HCT116 (cell line): ENCODE data around the gene CCDC107. TPM values are rescaled to one million over a fixed set of nuclear protein-coding genes. Genes with fewer than 3 reads are reported as not detected.

ENCODE experiments used
- ATAC-seq: fragments of 200-7000 bp; cut with Tn5 transposase; 2 replicates; pipeline ENCODE4 v1.9.1; 2020; ENCODE audit warnings: mild to moderate bottlenecking, moderate library complexity
- BruUV-seq: library from RNA; stranded (reverse); fragments of 400-500 nt; replicated peaks from 2 replicates; lab custom pipeline; 2021; lab: Mats Ljungman, UMichigan
- CTCF ChIA-PET: fragments of 300-600 bp; sonication (Branson Sonifier 250); formaldehyde crosslinking; loops from one replicate; lab custom pipeline; 2021; ENCODE audit warnings: antibody characterized with exemption; lab: Charles Lee
- POLR2A ChIA-PET: fragments of 300-600, 350-600 bp; sonication (Branson Sonifier 250); formaldehyde crosslinking; loops from one replicate; lab custom pipeline; 2021; ENCODE audit warnings: antibody characterized with exemption; lab: Charles Lee
- RAD21 ChIA-PET, 2 experiments: fragments of 300-600 bp; sonication (Branson Sonifier 250); formaldehyde crosslinking; loops; one replicate each; lab custom pipeline; 2023; ENCODE audit warnings: low total read pairs in 2 of 2; ENCODE audit not compliant: uncharacterized antibody in 2 of 2, unreplicated experiment in 2 of 2, low non-redundant PET in 1 of 2; lab: Charles Lee
- DNase-seq: peaks from one replicate; pipeline ENCODE4 v3.0.0-alpha.2; 2010; ENCODE audit warnings: low read depth, low spot score
- H2AFZ ChIP-seq: fragments of 200-600 bp; shearing (Covaris generic), sonication (generic); 2 replicates; pipeline ENCODE4 v1.6.1; 2017; ENCODE audit warnings: low read depth, mixed run types, mixed read lengths, antibody characterized with exemption, low read length; ENCODE audit not compliant: poor library complexity, severe bottlenecking
- H3K27ac ChIP-seq: 2 replicates; pipeline ENCODE4 v1.5.1; 2012; ENCODE audit warnings: low read depth, low read length
- H3K27me3 ChIP-seq: fragments of 200-600 bp; sonication (generic); 2 replicates; pipeline ENCODE4 v1.6.1; 2016; ENCODE audit warnings: mixed run types, low read length, mixed read lengths; ENCODE audit not compliant: insufficient read depth
- H3K36me3 ChIP-seq, 2 experiments: fragments of 200-500 bp in 1 of 2; fragments of 200-600 bp in 1 of 2; sonication (Bioruptor generic) in 1 of 2; sonication (generic) in 1 of 2; 2 replicates each; pipeline versions ENCODE4 v1.5.1 to v1.6.1; 2014 to 2016; ENCODE audit warnings: low read length in 2 of 2, inconsistent platforms in 1 of 2, mixed read lengths in 1 of 2, mixed run types in 1 of 2; ENCODE audit not compliant: insufficient read depth in 2 of 2, control insufficient read depth in 1 of 2
- H3K4me1 ChIP-seq, 2 experiments: fragments of 200-600 bp in 1 of 2; sonication (generic) in 1 of 2; 2 replicates each; pipeline versions ENCODE4 v1.5.1 to v1.6.1; 2012 to 2017; ENCODE audit warnings: low read length in 2 of 2, inconsistent platforms in 1 of 2, mild to moderate bottlenecking in 1 of 2, mixed read lengths in 1 of 2, mixed run types in 1 of 2, moderate library complexity in 1 of 2; ENCODE audit not compliant: insufficient read depth in 2 of 2, control insufficient read depth in 1 of 2
- H3K4me2 ChIP-seq: fragments of 200-600 bp; sonication (generic); 2 replicates; pipeline ENCODE4 v1.6.1; 2017; ENCODE audit warnings: mixed run types, low read length, mixed read lengths
- H3K4me3 ChIP-seq, 2 experiments: fragments of 200-600 bp in 1 of 2; sonication (generic) in 1 of 2; replicated peaks in 1 of 2; 2 replicates each; pipeline ENCODE4 v1.5.1; 2011 to 2016; ENCODE audit warnings: low read length in 2 of 2, control low read depth in 1 of 2, low read depth in 1 of 2, mild to moderate bottlenecking in 1 of 2, mixed read lengths in 1 of 2, mixed run types in 1 of 2
- H3K79me2 ChIP-seq: fragments of 200-600 bp; sonication (generic); 2 replicates; pipeline ENCODE4 v1.6.1; 2017; ENCODE audit warnings: mild to moderate bottlenecking, mixed run types, low read length, moderate library complexity, mixed read lengths; ENCODE audit not compliant: insufficient read depth
- H3K9ac ChIP-seq: fragments of 200-600 bp; sonication (generic); 2 replicates; pipeline ENCODE4 v1.6.1; 2016; ENCODE audit warnings: low read length, mixed read lengths
- H3K9me2 ChIP-seq: fragments of 200-600 bp; sonication (generic), shearing (Covaris generic); 2 replicates; pipeline ENCODE4 v1.6.1; 2017; ENCODE audit warnings: mixed run types, mild to moderate bottlenecking, moderate library complexity; ENCODE audit not compliant: insufficient read depth
- H3K9me3 ChIP-seq, 2 experiments: fragments of 200-500 bp in 1 of 2; fragments of 200-600 bp in 1 of 2; sonication (Bioruptor generic) in 1 of 2; sonication (generic) in 1 of 2; 2 replicates each; pipeline ENCODE4 v1.6.1; 2014 to 2017; ENCODE audit warnings: low read length in 2 of 2, mixed read lengths in 2 of 2, inconsistent platforms in 1 of 2, low read depth in 1 of 2, mild to moderate bottlenecking in 1 of 2, mixed run types in 1 of 2, moderate library complexity in 1 of 2; ENCODE audit not compliant: control insufficient read depth in 1 of 2, insufficient read depth in 1 of 2
- H4K20me1 ChIP-seq: fragments of 200-600 bp; sonication (generic), shearing (Covaris generic); 2 replicates; pipeline ENCODE4 v1.6.1; 2017; ENCODE audit warnings: mixed run types, mild to moderate bottlenecking, moderate library complexity; ENCODE audit not compliant: insufficient read depth
- ATF3 ChIP-seq: IDR thresholded peaks from 2 replicates; pipeline ENCODE4 v1.6.1; 2012
- CBX3 ChIP-seq: IDR thresholded peaks from 2 replicates; pipeline ENCODE4 v1.6.1; 2012; ENCODE audit warnings: low read depth
- CEBPB ChIP-seq: IDR thresholded peaks from 2 replicates; pipeline ENCODE4 v1.6.1; 2012; ENCODE audit warnings: low read depth
- CTCF ChIP-seq, 3 experiments: fragments of 200-600 bp in 1 of 3; sonication (generic) in 1 of 3; IDR thresholded peaks in 2 of 3; conservative IDR thresholded peaks in 1 of 3; 2 replicates each; pipeline ENCODE4 v1.5.1; 2012 to 2017; ENCODE audit warnings: low read depth in 2 of 3, low read length in 2 of 3, antibody characterized with exemption in 1 of 3, borderline replicate concordance in 1 of 3, control low read depth in 1 of 3, mild to moderate bottlenecking in 1 of 3, mixed read lengths in 1 of 3, mixed run types in 1 of 3, moderate library complexity in 1 of 3; ENCODE audit not compliant: insufficient read depth in 1 of 3
- EGR1 ChIP-seq: IDR thresholded peaks from 2 replicates; pipeline ENCODE4 v1.6.1; 2012; ENCODE audit warnings: low read depth
- ELF1 ChIP-seq: IDR thresholded peaks from 2 replicates; pipeline ENCODE4 v1.6.1; 2012; ENCODE audit warnings: low read depth, borderline replicate concordance
- EZH2 ChIP-seq: fragments of 200-600 bp; sonication (generic); IDR thresholded peaks from 2 replicates; pipeline ENCODE4 v1.6.1; 2017; ENCODE audit warnings: antibody characterized with exemption, mixed run types
- FOSL1 ChIP-seq: IDR thresholded peaks from 2 replicates; pipeline ENCODE4 v1.6.1; 2012; ENCODE audit warnings: low read depth
- JUND ChIP-seq: IDR thresholded peaks from 2 replicates; pipeline ENCODE4 v1.6.1; 2012
- MAX ChIP-seq: IDR thresholded peaks from 2 replicates; pipeline ENCODE4 v1.6.1; 2012
- POLR2A ChIP-seq: IDR thresholded peaks from 2 replicates; pipeline ENCODE4 v1.7.0; 2011; ENCODE audit warnings: borderline replicate concordance; ENCODE audit not compliant: insufficient read depth, insufficient read length; ENCODE audit errors: extremely low read depth
- POLR2AphosphoS5 ChIP-seq: IDR thresholded peaks from 2 replicates; pipeline ENCODE4 v1.6.1; 2011; ENCODE audit warnings: mild to moderate bottlenecking, low read depth, low read length, moderate library complexity
- REST ChIP-seq: IDR thresholded peaks from 2 replicates; pipeline ENCODE4 v1.6.1; 2012; ENCODE audit warnings: low read depth
- SIN3A ChIP-seq: IDR thresholded peaks from 2 replicates; pipeline ENCODE4 v1.6.1; 2012; ENCODE audit warnings: low read depth
- SP1 ChIP-seq: IDR thresholded peaks from 2 replicates; pipeline ENCODE4 v1.6.1; 2012; ENCODE audit warnings: low read depth
- SRF ChIP-seq: IDR thresholded peaks from 2 replicates; pipeline ENCODE4 v1.6.1; 2012; ENCODE audit warnings: low read depth
- YY1 ChIP-seq: IDR thresholded peaks from 2 replicates; pipeline ENCODE4 v1.6.1; 2011; ENCODE audit warnings: low read length, low read depth, moderate library complexity, mild to moderate bottlenecking; ENCODE audit not compliant: insufficient replicate concordance; ENCODE audit errors: extremely low read depth
- ZBTB33 ChIP-seq: IDR thresholded peaks from 2 replicates; pipeline ENCODE4 v1.6.1; 2011; ENCODE audit warnings: mild to moderate bottlenecking, low read length, moderate library complexity; ENCODE audit not compliant: insufficient replicate concordance; ENCODE audit errors: extremely low read depth
- ZFX ChIP-seq: fragments of 450-650 bp; IDR thresholded peaks from 2 replicates; pipeline ENCODE4 v1.6.1; 2017
- ZNF274 ChIP-seq: fragments of 200-500 bp; sonication (Bioruptor generic); IDR thresholded peaks from 2 replicates; pipeline ENCODE4 v1.6.1; 2014; ENCODE audit warnings: mild to moderate bottlenecking, low read depth, low read length, inconsistent platforms
- intact Hi-C: fragments of 100-400 bp; cut with micrococcal nuclease; formaldehyde crosslinking; loops from 2 replicates; pipeline ENCODE4 v1.10.0; 2022
- total RNA-seq: library from RNA; stranded (reverse); gene quantifications from one replicate; pipeline ENCODE4 v1.2.1, GENCODE V29; 2021; ENCODE audit not compliant: unreplicated experiment

The CCDC107 gene
- total RNA-seq, 1 experiment from 2014 or later: 11.1 TPM

- peak; percentile 31 for ATAC-seq
- ChIA-PET POLR2A (interaction anchor here (2.3 kb wide), 1 partner anchor 8 kb away, joined by 15 read pairs; the partner anchor contains the start of gene TPM2), CTCF (no interaction called here), RAD21 (no interaction called here)
- H3K9me3 ChIP-seq: no peaks in the 10 kb centered on the region
- no peaks in the 10 kb centered on the region for H3K4me1 ChIP-seq
- no TSS peak for BruUV-seq
- peaks cover 12% of the 10 kb centered on the region; the same call in 1 of the 2 replicates for H3K79me2 ChIP-seq
- no peaks in the 10 kb centered on the region for H3K27me3 ChIP-seq
- H2AFZ ChIP-seq: no peak overlapping the region
- no peaks in the 10 kb centered on the region for H4K20me1 ChIP-seq
- H3K27ac ChIP-seq: no peak overlapping the region
- H3K4me2 ChIP-seq: no peak overlapping the region
- peaks cover 36 to 44% of the 10 kb centered on the region in 2 experiments; a peak in 3 of 4 replicates for H3K36me3 ChIP-seq
- DNase-seq: no peak
- H3K9me2 ChIP-seq: no peaks in the 10 kb centered on the region
- TF ChIP-seq POLR2AphosphoS5 (no peak), SIN3A (no peak), FOSL1 (no peak), CEBPB (no peak), JUND (no peak), YY1 (no peak), EGR1 (no peak), ZBTB33 (no peak), EZH2 (no peak), REST (no peak), POLR2A (no peak), CBX3 (no peak), ZNF274 (no peak), ELF1 (no peak), ATF3 (no peak), ZFX (no peak), CTCF (IDR thresholded peaks at IDR 0.05 in 2 of 3, conservative IDR thresholded peaks at IDR 0.05 in 1 of 3; ENCODE audit: borderline replicate concordance in 1 of 3, insufficient read depth in 1 of 3, low read depth in 2 of 3, low read length in 2 of 3) (no peak), MAX (no peak), SP1 (no peak), SRF (no peak)
- intact Hi-C loops: no loop called here
- no peak overlapping the region for H3K4me3 ChIP-seq
- no peak overlapping the region for H3K9ac ChIP-seq
These were observed 23.4 kb downstream of the CCDC107 start for GRCh38 chr9:35681341-35682002.
